OCI-LY1 (cell line): ENCODE results near the gene ATXN1.

Source experiments
- CTCF ChIP-seq: fragments of 200-600 bp; sonication (generic), shearing (Covaris generic); IDR thresholded peaks from 2 replicates; pipeline ENCODE4 v1.5.1; 2017; ENCODE audit warnings: mild to moderate bottlenecking, antibody characterized with exemption, low read length, moderate library complexity, mixed read lengths
- EZH2 ChIP-seq: fragments of 200-600 bp; sonication (generic), shearing (Covaris generic); IDR thresholded peaks from 2 replicates; pipeline ENCODE4 v1.8.0; 2017; ENCODE audit warnings: borderline replicate concordance, mixed run types, mild to moderate bottlenecking, antibody characterized with exemption, low read length, moderate library complexity, mixed read lengths

DNA sequence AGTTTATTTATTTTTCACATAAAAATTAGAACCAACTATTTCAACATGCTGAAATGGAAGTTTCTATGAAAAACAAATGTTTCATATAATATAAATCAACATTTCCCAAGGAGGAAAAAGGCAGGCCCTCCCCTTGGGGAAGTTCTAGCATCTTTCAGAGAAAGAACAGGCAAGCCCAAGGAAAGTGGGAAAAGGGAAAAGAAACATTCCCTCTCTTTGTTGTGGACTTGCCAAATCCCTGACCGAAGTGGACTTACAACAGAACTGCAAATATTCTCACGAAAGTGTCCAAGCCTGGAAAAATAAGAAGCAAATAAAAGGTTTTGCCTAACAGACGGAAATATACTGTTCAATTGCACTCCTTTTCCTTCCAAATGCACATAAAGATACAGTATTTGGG, 214.4 kb downstream of the ATXN1 start:
- TF ChIP-seq CTCF: no peak
- no peak for TF ChIP-seq EZH2
